ENCODE measurements around the gene TRIM17.

TRIM17 gene

GRCh38 chr1:228376651-228377631, 39.7 kb downstream of the TRIM17 start:
- no peak for DNase-seq

GRCh38 chr1:228376262-228376628, 40.4 kb downstream of the TRIM17 start:
- DNase-seq, result no peak

GRCh38 chr1:228375578-228376261, 40.9 kb downstream of the TRIM17 start:
- DNase-seq, result no peak

GRCh38 chr1:228374711-228375577, 41.7 kb downstream of the TRIM17 start:
- DNase-seq, result no peak

- no peak for DNase-seq
Measured at GRCh38 chr1:228373681-228374571, 42.7 kb downstream of the TRIM17 start.

GRCh38 chr1:228373004-228373680, 43.5 kb downstream of the TRIM17 start:
- no peak for DNase-seq

- DNase-seq, result no peak
Measured at GRCh38 chr1:228372183-228373003, 44.3 kb downstream of the TRIM17 start.

GRCh38 chr1:228371741-228372182, 44.9 kb downstream of the TRIM17 start:
- no peak for DNase-seq

- DNase-seq, result no peak
Measured at GRCh38 chr1:228370941-228371740, 45.5 kb downstream of the TRIM17 start.

GRCh38 chr1:228370439-228370940, 46.2 kb downstream of the TRIM17 start:
- no peak for DNase-seq

GRCh38 chr1:228369608-228370438, 46.8 kb downstream of the TRIM17 start:
- DNase-seq, result no peak

GRCh38 chr1:228368801-228369607, 47.7 kb downstream of the TRIM17 start:
- no peak for DNase-seq

GRCh38 chr1:228367798-228368791, 48.6 kb downstream of the TRIM17 start:
- DNase-seq, result no peak

- no peak for DNase-seq
Measured at GRCh38 chr1:228366866-228367741, 49.6 kb downstream of the TRIM17 start.

All from activated T-cell treated with anti-CD3 and anti-CD28 coated beads, Interleukin-2, amount 50 U/mL, for 48 hours (primary cell).